Body of pancreas (tissue), 4 donors: ENCODE measurements around the gene ANKRD23.

Experiments used
- POLR2A ChIP-seq, 3 donors: fragments of 450-650 bp; IDR thresholded peaks; one replicate each; pipeline ENCODE4 v1.6.1; 2016; ENCODE audit warnings: antibody characterized with exemption in 3 of 3, mild to moderate bottlenecking in 2 of 3
- TF ChIP-seq, protein P1 (sequence below), 7 experiments: fragments of 450-650 bp in 4 of 7; fragments of 200-600 bp in 3 of 7; sonication (generic) in 3 of 7; IDR thresholded peaks; one replicate each; pipeline ENCODE4 v1.5.1; 2016 to 2019; ENCODE audit warnings: antibody characterized with exemption in 7 of 7

- TF ChIP-seq, protein P1, sequence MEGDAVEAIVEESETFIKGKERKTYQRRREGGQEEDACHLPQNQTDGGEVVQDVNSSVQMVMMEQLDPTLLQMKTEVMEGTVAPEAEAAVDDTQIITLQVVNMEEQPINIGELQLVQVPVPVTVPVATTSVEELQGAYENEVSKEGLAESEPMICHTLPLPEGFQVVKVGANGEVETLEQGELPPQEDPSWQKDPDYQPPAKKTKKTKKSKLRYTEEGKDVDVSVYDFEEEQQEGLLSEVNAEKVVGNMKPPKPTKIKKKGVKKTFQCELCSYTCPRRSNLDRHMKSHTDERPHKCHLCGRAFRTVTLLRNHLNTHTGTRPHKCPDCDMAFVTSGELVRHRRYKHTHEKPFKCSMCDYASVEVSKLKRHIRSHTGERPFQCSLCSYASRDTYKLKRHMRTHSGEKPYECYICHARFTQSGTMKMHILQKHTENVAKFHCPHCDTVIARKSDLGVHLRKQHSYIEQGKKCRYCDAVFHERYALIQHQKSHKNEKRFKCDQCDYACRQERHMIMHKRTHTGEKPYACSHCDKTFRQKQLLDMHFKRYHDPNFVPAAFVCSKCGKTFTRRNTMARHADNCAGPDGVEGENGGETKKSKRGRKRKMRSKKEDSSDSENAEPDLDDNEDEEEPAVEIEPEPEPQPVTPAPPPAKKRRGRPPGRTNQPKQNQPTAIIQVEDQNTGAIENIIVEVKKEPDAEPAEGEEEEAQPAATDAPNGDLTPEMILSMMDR (IDR thresholded peaks at IDR 0.05), result no peak
- TF ChIP-seq POLR2A (IDR thresholded peaks at IDR 0.05), result no peak
Measured at GRCh38 chr2:96809216-96809882, 34.5 kb downstream of the ANKRD23 start.
